Effector CD8-positive, alpha-beta T cell (primary cell): ENCODE measurements around the gene KCNC3.
A peak's percentile ranks its signal among the peaks of the same experiment; 100 is the strongest.

Source experiments
- DNase-seq: peaks from one replicate; lab custom pipeline; 2025; lab: John Stamatoyannopoulos, UW
- total RNA-seq, 4 experiments: gene quantifications; one replicate each; lab custom pipeline; 2026; lab: John Stamatoyannopoulos, UW

KCNC3 gene
- total RNA-seq: 0 to 1.3 (median 0.80) reads per million in 4 experiments

GRCh38 chr19:50329146-50329925 lies at the start of gene KCNC3:
Gene KCNC3, minus strand, starts transcription at chr19:50329377. Its CDS starts 295 bp downstream, at chr19:50329082.
- DNase-seq: peak; percentile 51

GRCh38 chr19:50378863-50379236 lies 49.7 kb upstream of the KCNC3 start:
- DNase-seq: no peak

GRCh38 chr19:50378169-50378862 lies 49.1 kb upstream of the KCNC3 start:
- no peak for DNase-seq

- no peak for DNase-seq
These were observed 48.3 kb upstream of the KCNC3 start for GRCh38 chr19:50377517-50377916.

- DNase-seq: peak; percentile 59
These were observed 47.9 kb upstream of the KCNC3 start for GRCh38 chr19:50377051-50377461.

GRCh38 chr19:50376166-50377050 lies 47.2 kb upstream of the KCNC3 start, which contains the start of gene NR1H2:
Gene NR1H2, plus strand, starts transcription at chr19:50376457. Its CDS starts 1,149 bp downstream, at chr19:50377606.
- peak; percentile 92 for DNase-seq

GRCh38 chr19:50371914-50372475 lies 42.8 kb upstream of the KCNC3 start:
- DNase-seq: no peak

GRCh38 chr19:50368649-50369570 lies 39.7 kb upstream of the KCNC3 start:
- DNase-seq: peak; percentile 72

- DNase-seq: no peak
These were observed 36.5 kb upstream of the KCNC3 start, which contains the start of gene NAPSA for GRCh38 chr19:50365434-50366306. Gene NAPSA, minus strand, starts transcription at chr19:50365639. Its CDS starts 18 bp downstream, at chr19:50365621.

- no peak for DNase-seq
These were observed 33.7 kb upstream of the KCNC3 start for GRCh38 chr19:50362656-50363424.

GRCh38 chr19:50362030-50362412 lies 32.8 kb upstream of the KCNC3 start:
- no peak for DNase-seq

- DNase-seq: no peak
These were observed 32.3 kb upstream of the KCNC3 start for GRCh38 chr19:50361290-50362029.

GRCh38 chr19:50359328-50359818 lies 30.2 kb upstream of the KCNC3 start:
- DNase-seq: no peak

GRCh38 chr19:50358483-50359327 lies 29.5 kb upstream of the KCNC3 start:
- DNase-seq: peak; percentile 68

- peak; percentile 80 for DNase-seq
These were observed 28.3 kb upstream of the KCNC3 start for GRCh38 chr19:50357178-50358100.

- DNase-seq: no peak
These were observed 27.6 kb upstream of the KCNC3 start for GRCh38 chr19:50356691-50357177.
